HG03139 (cell line): ENCODE measurements around the gene AKNA.

Experiments used
- ATAC-seq: cut with Tn5 transposase; IDR thresholded peaks from one replicate; pipeline ENCODE4 v1.9.1; 2021; ENCODE audit not compliant: unreplicated experiment

AKNA gene

GRCh38 chr9:114308361-114308950 is 79.3 kb downstream of the AKNA start:
- ATAC-seq, result no peak

GRCh38 chr9:114307899-114308267 is 79.9 kb downstream of the AKNA start:
- no peak for ATAC-seq

GRCh38 chr9:114304416-114305188 is 83.2 kb downstream of the AKNA start:
- no peak for ATAC-seq

GRCh38 chr9:114303977-114304376 is 83.8 kb downstream of the AKNA start:
- ATAC-seq, result no peak

- no peak for ATAC-seq
Observed at GRCh38 chr9:114303571-114303970, 84.2 kb downstream of the AKNA start.

- ATAC-seq, result no peak
Observed at GRCh38 chr9:114302727-114303126, 85.1 kb downstream of the AKNA start.

- ATAC-seq, result no peak
Observed at GRCh38 chr9:114301798-114302565, 85.8 kb downstream of the AKNA start.

- ATAC-seq, result no peak
Observed at GRCh38 chr9:114300846-114301797, 86.7 kb downstream of the AKNA start.

GRCh38 chr9:114300153-114300845 is 87.5 kb downstream of the AKNA start:
- ATAC-seq, result no peak

- ATAC-seq, result no peak
Observed at GRCh38 chr9:114299286-114300152, 88.3 kb downstream of the AKNA start.

GRCh38 chr9:114296338-114296737 is 91.4 kb downstream of the AKNA start:
- no peak for ATAC-seq

GRCh38 chr9:114294664-114295063 is 93.1 kb downstream of the AKNA start:
- ATAC-seq, result no peak

GRCh38 chr9:114291886-114292590 is 95.7 kb downstream of the AKNA start:
- ATAC-seq, result no peak

- ATAC-seq, result no peak
Observed at GRCh38 chr9:114291064-114291474, 96.7 kb downstream of the AKNA start.

- ATAC-seq, result no peak
Observed at GRCh38 chr9:114290561-114290986, 97.2 kb downstream of the AKNA start.

- ATAC-seq, result no peak
Observed at GRCh38 chr9:114289571-114290481, 98.0 kb downstream of the AKNA start.

- no peak for ATAC-seq
Observed at GRCh38 chr9:114289106-114289505, 98.7 kb downstream of the AKNA start.
